ENCODE results near the gene MTARC2. TPM values are rescaled to one million over a fixed set of nuclear protein-coding genes. Genes with fewer than 3 reads are reported as not detected.

Gene MTARC2
- total and polyA plus RNA-seq, 2 of the 13 experiments (the other 11 are each of a cell fraction or from before 2014, with no cell fraction given), result 8.5 to 10.1 TPM

DNA sequence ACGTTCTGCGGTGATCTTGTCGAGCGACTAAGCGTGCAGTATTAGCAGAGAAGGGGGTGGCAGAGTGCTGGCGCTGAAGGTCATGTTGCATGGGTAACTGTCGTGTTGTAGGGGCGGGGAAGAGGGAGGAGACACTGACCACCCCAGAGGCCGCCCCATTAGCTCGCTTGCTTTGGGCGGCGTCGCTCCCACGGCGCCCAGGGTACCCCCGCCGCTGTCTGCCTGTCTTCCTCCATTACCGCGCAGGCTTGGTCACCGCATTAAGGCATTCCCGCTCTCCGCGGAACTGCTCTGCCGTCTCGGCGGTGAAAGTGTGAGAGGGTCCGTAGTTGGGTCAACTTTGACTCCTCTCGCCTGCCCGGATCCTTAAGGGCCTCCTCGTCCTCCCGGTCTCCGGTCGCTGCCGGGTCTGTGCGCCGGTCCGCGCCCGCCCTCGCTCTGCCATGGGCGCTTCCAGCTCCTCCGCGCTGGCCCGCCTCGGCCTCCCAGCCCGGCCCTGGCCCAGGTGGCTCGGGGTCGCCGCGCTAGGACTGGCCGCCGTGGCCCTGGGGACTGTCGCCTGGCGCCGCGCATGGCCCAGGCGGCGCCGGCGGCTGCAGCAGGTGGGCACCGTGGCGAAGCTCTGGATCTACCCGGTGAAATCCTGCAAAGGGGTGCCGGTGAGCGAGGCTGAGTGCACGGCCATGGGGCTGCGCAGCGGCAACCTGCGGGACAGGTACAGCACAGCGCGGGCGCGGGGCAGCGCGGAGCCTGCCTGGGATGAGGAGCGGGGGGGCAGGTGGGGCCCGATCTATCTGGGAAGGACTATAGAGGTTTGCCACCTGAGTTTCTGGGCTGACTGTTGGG lies at the start of gene MTARC2 (continued):
- TF ChIP-seq, protein P1, sequence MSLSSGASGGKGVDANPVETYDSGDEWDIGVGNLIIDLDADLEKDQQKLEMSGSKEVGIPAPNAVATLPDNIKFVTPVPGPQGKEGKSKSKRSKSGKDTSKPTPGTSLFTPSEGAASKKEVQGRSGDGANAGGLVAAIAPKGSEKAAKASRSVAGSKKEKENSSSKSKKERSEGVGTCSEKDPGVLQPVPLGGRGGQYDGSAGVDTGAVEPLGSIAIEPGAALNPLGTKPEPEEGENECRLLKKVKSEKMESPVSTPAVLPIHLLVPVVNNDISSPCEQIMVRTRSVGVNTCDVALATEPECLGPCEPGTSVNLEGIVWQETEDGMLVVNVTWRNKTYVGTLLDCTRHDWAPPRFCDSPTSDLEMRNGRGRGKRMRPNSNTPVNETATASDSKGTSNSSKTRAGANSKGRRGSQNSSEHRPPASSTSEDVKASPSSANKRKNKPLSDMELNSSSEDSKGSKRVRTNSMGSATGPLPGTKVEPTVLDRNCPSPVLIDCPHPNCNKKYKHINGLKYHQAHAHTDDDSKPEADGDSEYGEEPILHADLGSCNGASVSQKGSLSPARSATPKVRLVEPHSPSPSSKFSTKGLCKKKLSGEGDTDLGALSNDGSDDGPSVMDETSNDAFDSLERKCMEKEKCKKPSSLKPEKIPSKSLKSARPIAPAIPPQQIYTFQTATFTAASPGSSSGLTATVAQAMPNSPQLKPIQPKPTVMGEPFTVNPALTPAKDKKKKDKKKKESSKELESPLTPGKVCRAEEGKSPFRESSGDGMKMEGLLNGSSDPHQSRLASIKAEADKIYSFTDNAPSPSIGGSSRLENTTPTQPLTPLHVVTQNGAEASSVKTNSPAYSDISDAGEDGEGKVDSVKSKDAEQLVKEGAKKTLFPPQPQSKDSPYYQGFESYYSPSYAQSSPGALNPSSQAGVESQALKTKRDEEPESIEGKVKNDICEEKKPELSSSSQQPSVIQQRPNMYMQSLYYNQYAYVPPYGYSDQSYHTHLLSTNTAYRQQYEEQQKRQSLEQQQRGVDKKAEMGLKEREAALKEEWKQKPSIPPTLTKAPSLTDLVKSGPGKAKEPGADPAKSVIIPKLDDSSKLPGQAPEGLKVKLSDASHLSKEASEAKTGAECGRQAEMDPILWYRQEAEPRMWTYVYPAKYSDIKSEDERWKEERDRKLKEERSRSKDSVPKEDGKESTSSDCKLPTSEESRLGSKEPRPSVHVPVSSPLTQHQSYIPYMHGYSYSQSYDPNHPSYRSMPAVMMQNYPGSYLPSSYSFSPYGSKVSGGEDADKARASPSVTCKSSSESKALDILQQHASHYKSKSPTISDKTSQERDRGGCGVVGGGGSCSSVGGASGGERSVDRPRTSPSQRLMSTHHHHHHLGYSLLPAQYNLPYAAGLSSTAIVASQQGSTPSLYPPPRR (CRISPR knock-in tag; IDR thresholded peaks at IDR 0.05; ENCODE audit: borderline replicate concordance), result no peak
- TF ChIP-seq ZNF484 (CRISPR knock-in tag; IDR thresholded peaks at IDR 0.05; ENCODE audit: borderline replicate concordance, low read depth), result no peak
- TF ChIP-seq ZNF205 (CRISPR knock-in tag; IDR thresholded peaks at IDR 0.05), result peak; percentile 50; the same call in 1 of the 2 replicates
- TF ChIP-seq ZNF841 (CRISPR knock-in tag; IDR thresholded peaks at IDR 0.05; ENCODE audit: borderline replicate concordance), result no peak
- TF ChIP-seq ZNF33A (CRISPR knock-in tag; IDR thresholded peaks at IDR 0.05; ENCODE audit: borderline replicate concordance), result no peak
- TF ChIP-seq NR3C1 (CRISPR knock-in tag; IDR thresholded peaks at IDR 0.05), result no peak
- peak; percentile 68 for TF ChIP-seq YY1 (IDR thresholded peaks at IDR 0.05; ENCODE audit: insufficient read depth, insufficient replicate concordance, low read depth, low read length)
- TF ChIP-seq ZNF333 (CRISPR knock-in tag; IDR thresholded peaks at IDR 0.05; ENCODE audit: borderline replicate concordance), result peak; percentile 49; the same call in 1 of the 2 replicates
- TF ChIP-seq, protein P2, sequence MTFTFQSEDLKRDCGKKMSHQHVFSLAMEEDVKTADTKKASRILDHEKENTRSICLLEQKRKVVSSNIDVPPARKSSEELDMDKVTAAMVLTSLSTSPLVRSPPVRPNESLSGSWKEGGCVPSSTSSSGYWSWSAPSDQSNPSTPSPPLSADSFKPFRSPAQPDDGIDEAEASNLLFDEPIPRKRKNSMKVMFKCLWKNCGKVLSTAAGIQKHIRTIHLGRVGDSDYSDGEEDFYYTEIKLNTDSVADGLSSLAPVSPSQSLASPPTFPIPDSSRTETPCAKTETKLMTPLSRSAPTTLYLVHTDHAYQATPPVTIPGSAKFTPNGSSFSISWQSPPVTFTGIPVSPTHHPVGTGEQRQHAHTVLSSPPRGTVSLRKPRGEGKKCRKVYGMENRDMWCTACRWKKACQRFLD (CRISPR knock-in tag; IDR thresholded peaks at IDR 0.05; ENCODE audit: borderline replicate concordance), result no peak
- TF ChIP-seq ZBTB7B (CRISPR knock-in tag; IDR thresholded peaks at IDR 0.05), result peak; percentile 80
- no peak for TF ChIP-seq ATRX (CRISPR knock-in tag; IDR thresholded peaks at IDR 0.05; ENCODE audit: borderline replicate concordance)
- no peak for TF ChIP-seq HDAC6 (IDR thresholded peaks at IDR 0.05; ENCODE audit: low read depth, low read length)
- no peak for TF ChIP-seq SSRP1 (CRISPR knock-in tag; IDR thresholded peaks at IDR 0.05)
- TF ChIP-seq, protein P3, sequence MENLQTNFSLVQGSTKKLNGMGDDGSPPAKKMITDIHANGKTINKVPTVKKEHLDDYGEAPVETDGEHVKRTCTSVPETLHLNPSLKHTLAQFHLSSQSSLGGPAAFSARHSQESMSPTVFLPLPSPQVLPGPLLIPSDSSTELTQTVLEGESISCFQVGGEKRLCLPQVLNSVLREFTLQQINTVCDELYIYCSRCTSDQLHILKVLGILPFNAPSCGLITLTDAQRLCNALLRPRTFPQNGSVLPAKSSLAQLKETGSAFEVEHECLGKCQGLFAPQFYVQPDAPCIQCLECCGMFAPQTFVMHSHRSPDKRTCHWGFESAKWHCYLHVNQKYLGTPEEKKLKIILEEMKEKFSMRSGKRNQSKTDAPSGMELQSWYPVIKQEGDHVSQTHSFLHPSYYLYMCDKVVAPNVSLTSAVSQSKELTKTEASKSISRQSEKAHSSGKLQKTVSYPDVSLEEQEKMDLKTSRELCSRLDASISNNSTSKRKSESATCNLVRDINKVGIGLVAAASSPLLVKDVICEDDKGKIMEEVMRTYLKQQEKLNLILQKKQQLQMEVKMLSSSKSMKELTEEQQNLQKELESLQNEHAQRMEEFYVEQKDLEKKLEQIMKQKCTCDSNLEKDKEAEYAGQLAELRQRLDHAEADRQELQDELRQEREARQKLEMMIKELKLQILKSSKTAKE (CRISPR knock-in tag; IDR thresholded peaks at IDR 0.05; ENCODE audit: borderline replicate concordance), result peak; percentile 64; the same call in 1 of the 2 replicates
- peak; percentile 23; the same call in 1 of the 2 replicates for TF ChIP-seq YEATS2 (CRISPR knock-in tag; IDR thresholded peaks at IDR 0.05; ENCODE audit: borderline replicate concordance)
- no peak for TF ChIP-seq ZNF510 (CRISPR knock-in tag; IDR thresholded peaks at IDR 0.05; ENCODE audit: low read depth)
- TF ChIP-seq ZNF530 (CRISPR knock-in tag; IDR thresholded peaks at IDR 0.05; ENCODE audit: low read depth), result no peak
- TF ChIP-seq ZNF296 (CRISPR knock-in tag; conservative IDR thresholded peaks at IDR 0.05), result no peak
- TF ChIP-seq, protein P4, sequence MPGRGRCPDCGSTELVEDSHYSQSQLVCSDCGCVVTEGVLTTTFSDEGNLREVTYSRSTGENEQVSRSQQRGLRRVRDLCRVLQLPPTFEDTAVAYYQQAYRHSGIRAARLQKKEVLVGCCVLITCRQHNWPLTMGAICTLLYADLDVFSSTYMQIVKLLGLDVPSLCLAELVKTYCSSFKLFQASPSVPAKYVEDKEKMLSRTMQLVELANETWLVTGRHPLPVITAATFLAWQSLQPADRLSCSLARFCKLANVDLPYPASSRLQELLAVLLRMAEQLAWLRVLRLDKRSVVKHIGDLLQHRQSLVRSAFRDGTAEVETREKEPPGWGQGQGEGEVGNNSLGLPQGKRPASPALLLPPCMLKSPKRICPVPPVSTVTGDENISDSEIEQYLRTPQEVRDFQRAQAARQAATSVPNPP (CRISPR knock-in tag; IDR thresholded peaks at IDR 0.05), result peak; percentile 68; the same call in 1 of the 2 replicates

All from HepG2 (cell line).